ENCODE measurements around the gene CATSPERD.

DNA sequence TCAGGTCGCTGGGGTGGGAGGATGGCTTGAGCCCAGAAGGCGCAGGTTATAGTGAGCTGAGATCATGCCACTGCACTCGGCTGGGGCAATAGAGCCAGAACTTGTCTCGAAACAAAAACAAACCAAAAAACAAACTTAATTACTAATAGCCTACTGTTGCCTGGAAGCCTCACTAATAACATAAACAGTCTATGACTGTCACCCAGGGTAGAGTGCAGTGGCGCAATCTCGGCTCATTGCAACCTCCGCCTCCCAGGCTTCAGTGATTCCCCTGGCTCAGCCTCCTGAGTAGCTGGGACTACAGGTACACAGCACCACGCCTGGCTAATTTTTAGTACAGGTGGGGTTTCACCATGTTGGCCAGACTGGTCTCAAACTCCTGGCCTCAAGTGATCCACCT is 18.0 kb downstream of the CATSPERD start:
- TF ChIP-seq, protein P1, sequence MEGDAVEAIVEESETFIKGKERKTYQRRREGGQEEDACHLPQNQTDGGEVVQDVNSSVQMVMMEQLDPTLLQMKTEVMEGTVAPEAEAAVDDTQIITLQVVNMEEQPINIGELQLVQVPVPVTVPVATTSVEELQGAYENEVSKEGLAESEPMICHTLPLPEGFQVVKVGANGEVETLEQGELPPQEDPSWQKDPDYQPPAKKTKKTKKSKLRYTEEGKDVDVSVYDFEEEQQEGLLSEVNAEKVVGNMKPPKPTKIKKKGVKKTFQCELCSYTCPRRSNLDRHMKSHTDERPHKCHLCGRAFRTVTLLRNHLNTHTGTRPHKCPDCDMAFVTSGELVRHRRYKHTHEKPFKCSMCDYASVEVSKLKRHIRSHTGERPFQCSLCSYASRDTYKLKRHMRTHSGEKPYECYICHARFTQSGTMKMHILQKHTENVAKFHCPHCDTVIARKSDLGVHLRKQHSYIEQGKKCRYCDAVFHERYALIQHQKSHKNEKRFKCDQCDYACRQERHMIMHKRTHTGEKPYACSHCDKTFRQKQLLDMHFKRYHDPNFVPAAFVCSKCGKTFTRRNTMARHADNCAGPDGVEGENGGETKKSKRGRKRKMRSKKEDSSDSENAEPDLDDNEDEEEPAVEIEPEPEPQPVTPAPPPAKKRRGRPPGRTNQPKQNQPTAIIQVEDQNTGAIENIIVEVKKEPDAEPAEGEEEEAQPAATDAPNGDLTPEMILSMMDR (IDR thresholded peaks at IDR 0.05) = no peak
- TF ChIP-seq POLR2A (IDR thresholded peaks at IDR 0.05) = no peak

All from ovary (tissue), 3 donors.